Measurements from ENCODE around the gene ZDHHC14. TPM values are rescaled to one million over a fixed set of nuclear protein-coding genes. Genes with fewer than 3 reads are reported as not detected.

Gene ZDHHC14
- total RNA-seq, 2 donors from 2014 or later = 13.0 to 19.1 TPM

- no peaks in the 10 kb centered on the region for H3K27me3 ChIP-seq
Measured at GRCh38 chr6:157488716-157489118, 107.7 kb downstream of the ZDHHC14 start.

GRCh38 chr6:157490611-157491269 lies 109.8 kb downstream of the ZDHHC14 start:
- Histone ChIP-seq H3K27ac (no peak overlapping the region), H3K4me1 (peaks cover 0 to 19% of the 10 kb centered on the region in 2 donors), H3K4me3 (no peak overlapping the region), H3K9me3 (no peaks in the 10 kb centered on the region), H3K27me3 (no peaks in the 10 kb centered on the region), H3K36me3 (no peaks in the 10 kb centered on the region)
- no peak for TF ChIP-seq CTCF (IDR thresholded peaks at IDR 0.05)
- DNase-seq (ENCODE audit: low spot score) = no peak

More at GRCh38 chr6:157488716-157489118, 107.7 kb downstream of the ZDHHC14 start:
- DNase-seq (ENCODE audit: low spot score) = no peak
- Histone ChIP-seq H3K4me3 (no peak overlapping the region), H3K9me3 (no peaks in the 10 kb centered on the region), H3K27ac (no peak overlapping the region), H3K36me3 (no peaks in the 10 kb centered on the region), H3K4me1 (peaks cover 0 to 19% of the 10 kb centered on the region in 2 donors)
- no peak for TF ChIP-seq CTCF (IDR thresholded peaks at IDR 0.05)

GRCh38 chr6:157491571-157492232 lies 110.7 kb downstream of the ZDHHC14 start:
- no peaks in the 10 kb centered on the region for H3K27me3 ChIP-seq
- no peaks in the 10 kb centered on the region for H3K36me3 ChIP-seq
- H3K4me1 ChIP-seq = peaks cover 0 to 12% of the 10 kb centered on the region in 2 donors
- no peak for TF ChIP-seq CTCF (IDR thresholded peaks at IDR 0.05)
- H3K9me3 ChIP-seq = no peaks in the 10 kb centered on the region
- DNase-seq (ENCODE audit: low spot score) = no peak
- H3K4me3 ChIP-seq = no peak overlapping the region
- no peak overlapping the region for H3K27ac ChIP-seq

GRCh38 chr6:157492249-157492648 lies 111.3 kb downstream of the ZDHHC14 start:
- no peaks in the 10 kb centered on the region for H3K9me3 ChIP-seq
- no peak overlapping the region for H3K4me3 ChIP-seq
- H3K36me3 ChIP-seq = no peaks in the 10 kb centered on the region
- H3K27ac ChIP-seq = no peak overlapping the region
- peaks cover 0 to 8% of the 10 kb centered on the region in 2 donors for H3K4me1 ChIP-seq
- TF ChIP-seq CTCF (IDR thresholded peaks at IDR 0.05) = no peak
- DNase-seq (ENCODE audit: low spot score) = no peak
- no peaks in the 10 kb centered on the region for H3K27me3 ChIP-seq

- no peak overlapping the region for H3K4me3 ChIP-seq
- H3K27me3 ChIP-seq = no peaks in the 10 kb centered on the region
- DNase-seq (ENCODE audit: low spot score) = no peak
- no peak overlapping the region for H3K27ac ChIP-seq
- H3K4me1 ChIP-seq = peaks cover 0 to 3% of the 10 kb centered on the region in 2 donors
- no peaks in the 10 kb centered on the region for H3K9me3 ChIP-seq
- no peaks in the 10 kb centered on the region for H3K36me3 ChIP-seq
- no peak for TF ChIP-seq CTCF (IDR thresholded peaks at IDR 0.05)
Measured at GRCh38 chr6:157492741-157493140, 111.8 kb downstream of the ZDHHC14 start.
